ENCODE measurements around the gene PAGE1.
"Not testable (repeated sequence)": the region's sequence is repeated elsewhere in the genome, so short reads cannot be mapped to it uniquely, and the experiment has no call there.

The PAGE1 gene, protein sequence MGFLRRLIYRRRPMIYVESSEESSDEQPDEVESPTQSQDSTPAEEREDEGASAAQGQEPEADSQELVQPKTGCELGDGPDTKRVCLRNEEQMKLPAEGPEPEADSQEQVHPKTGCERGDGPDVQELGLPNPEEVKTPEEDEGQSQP

DNA sequence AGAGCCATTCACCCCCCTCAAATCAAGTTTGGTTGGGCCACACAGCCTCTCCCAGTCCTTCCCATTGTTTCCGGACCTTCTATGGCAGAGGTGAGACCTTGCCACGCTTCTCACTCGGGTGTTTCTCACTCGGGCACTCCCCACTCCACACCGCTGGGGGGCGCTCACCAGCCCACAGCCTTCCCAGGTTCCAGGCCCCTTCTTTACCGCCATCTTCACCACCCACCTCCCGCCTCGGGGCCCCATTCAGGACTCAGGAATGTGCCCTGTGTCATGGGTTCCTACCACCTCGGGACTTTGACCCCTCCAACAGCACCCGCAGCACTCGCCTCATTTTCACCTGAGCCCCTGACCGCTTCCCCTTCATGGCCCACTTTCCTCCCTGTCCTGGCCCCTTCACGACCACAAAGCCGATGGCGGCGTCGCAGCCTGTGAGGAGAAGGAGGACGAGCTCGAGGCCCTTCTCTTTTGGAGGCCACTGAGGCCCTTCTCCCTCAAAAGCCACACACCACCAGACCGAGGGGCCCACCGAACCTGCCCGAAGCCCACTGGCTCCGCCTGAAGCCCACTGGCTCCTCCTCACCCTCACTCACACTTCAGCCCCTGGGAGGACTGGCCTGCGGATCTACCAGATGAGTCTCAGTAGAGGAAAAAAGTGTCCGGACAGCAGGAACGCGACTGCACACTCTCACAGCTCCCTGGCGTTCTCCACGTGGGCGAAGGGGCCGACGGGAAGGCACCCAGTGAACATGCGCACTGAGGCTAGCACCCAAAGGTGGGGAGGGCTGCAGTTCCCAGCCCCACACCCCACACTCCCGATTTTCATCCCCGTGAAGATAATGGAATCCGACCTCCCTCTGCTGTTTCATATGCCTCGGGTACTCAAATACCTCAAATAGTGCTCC is at the start of gene PAGE1:
Gene PAGE1, minus strand, starts transcription at position 709 of the 905 bp plus-strand sequence. CDS start 1,214 bp downstream, outside the sequence.
- Mint-ChIP-seq H3K4me1 (no peaks in the 10 kb centered on the region), H3K36me3 (no peaks in the 10 kb centered on the region), H3K4me3 (no peak within 1 kb of the TSS), H3K27ac (no peak within 1 kb of the TSS), H3K27me3 (peaks cover 7% of the 10 kb centered on the region), H3K9me3 (no peaks in the 10 kb centered on the region)
- DNase-seq (ENCODE audit: low spot score in 2 of 2), result no peak
- ATAC-seq (ENCODE audit: low read depth), result no peak

DNA sequence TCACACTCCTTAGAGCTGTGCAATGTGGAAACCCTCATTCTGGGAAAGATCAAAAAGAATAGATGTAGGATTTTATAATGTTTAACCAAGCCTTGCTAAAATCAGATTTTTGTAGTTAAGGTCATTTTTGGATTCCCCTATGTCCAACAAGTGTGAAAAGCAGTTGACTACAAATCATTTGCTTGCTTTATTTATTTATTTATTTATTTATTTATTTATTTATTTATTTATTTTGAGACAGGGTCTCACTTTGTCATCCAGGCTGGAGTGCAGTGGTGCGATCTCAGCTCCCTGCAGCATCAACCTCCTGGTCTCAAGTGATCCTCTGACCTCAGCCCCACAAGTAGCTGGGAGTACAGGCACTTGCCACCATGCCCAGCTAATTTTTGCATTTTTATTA is 45.7 kb upstream of the PAGE1 start:
- H3K27me3 Mint-ChIP-seq; ATAC-seq (ENCODE audit: low read depth); DNase-seq (ENCODE audit: low spot score in 2 of 2): not testable (repeated sequence)

DNA sequence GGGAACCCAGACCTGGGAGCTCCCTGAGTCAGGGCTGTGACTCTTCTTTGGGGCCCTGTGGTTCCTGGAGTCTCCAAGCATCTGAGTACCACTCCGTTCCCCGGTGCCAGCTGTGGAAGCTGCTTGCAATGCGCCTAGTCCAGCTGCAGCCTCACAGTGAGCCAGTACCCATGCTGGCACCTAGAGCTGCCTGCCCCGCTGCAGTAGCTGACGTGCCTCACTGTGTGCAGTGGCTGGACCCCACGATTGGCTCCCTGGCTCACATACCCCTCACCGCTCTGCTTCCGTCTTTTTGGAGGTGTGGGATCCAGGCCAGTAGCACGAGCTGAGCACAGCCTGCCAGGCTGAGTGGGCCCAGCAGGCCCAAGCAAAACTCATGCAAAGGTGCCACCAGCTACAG is 32.1 kb upstream of the PAGE1 start:
- Mint-ChIP-seq H3K36me3 (no peaks in the 10 kb centered on the region), H3K9me3 (no peaks in the 10 kb centered on the region), H3K27ac (no peak overlapping the region), H3K27me3 (peaks cover 2% of the 10 kb centered on the region), H3K4me1 (no peaks in the 10 kb centered on the region), H3K4me3 (no peak overlapping the region)
- no peak for DNase-seq (ENCODE audit: low spot score in 2 of 2)
- no peak for ATAC-seq (ENCODE audit: low read depth)

More for the DNA sequence above, 45.7 kb upstream of the PAGE1 start:
- H3K36me3 Mint-ChIP-seq, H3K9me3 Mint-ChIP-seq, H3K4me1 Mint-ChIP-seq, H3K27ac Mint-ChIP-seq, H3K4me3 Mint-ChIP-seq: not testable (repeated sequence)

DNA sequence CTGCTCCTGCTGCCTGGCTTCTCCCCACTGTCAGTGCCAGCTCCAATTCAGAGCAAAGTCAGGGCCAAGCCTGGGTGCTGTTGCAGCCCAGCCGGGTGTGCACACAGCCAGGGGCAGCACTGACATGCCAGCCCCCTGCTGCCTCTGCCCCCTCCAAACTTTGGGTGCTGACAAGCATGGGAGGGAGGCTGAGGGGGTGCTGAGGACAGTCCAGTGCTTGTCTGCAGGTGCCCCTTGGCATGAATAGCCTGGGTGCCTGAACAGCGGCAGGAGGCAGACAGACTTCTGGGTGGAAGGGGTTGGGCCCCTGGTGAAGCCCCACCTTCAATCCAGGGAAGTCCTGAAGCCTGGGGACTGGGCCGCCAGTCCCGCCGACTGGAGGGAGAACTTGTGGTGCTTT is 31.2 kb upstream of the PAGE1 start:
- H3K27ac Mint-ChIP-seq, result no peak overlapping the region

DNA sequence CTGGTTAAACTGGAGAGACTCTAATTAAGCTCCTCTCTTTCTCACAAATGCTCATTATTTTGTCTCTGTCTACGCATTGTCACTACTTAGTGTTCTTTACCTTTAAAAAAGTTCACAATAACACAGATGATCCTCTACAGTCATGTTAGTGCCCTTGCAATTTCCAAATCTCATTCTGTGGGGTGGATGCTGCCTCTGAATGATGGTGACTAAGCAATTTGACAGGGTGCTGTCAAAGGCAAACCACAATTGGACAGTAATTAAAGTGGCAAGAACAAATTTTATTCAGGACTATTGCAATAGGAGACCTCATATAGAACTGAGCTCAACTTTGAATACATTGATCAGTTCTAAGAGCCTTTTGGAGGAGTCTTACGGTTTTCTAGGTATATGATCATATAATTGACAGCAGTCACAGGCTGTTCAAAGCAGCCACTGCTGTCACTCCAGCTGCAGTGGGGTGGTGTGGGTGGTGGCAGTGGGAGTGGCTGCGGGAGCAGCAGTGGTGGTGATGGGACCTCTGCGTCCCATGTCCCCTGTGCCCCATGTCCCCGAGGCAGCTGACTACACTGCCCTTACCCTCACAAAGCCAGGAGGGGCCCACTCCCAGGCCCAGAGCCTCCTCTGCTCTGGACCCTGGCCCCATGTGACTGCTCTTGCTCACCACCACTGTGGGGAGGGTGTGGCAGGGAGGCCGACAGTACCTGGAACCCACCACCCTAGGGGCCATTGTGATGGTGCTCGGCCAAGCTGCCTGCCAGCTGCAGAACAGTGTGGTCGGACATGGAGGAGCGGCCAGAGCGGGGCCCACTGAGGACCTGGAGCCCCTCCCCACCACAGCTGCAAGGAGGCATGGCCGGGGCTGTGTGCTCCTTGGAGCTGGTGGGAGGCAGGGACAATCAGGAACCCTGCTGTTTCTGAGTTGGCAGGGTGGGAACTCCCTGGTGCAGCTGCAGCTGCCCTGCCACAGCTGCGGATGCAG is 30.4 kb upstream of the PAGE1 start:
- ATAC-seq (ENCODE audit: low read depth), result no peak
- DNase-seq (ENCODE audit: low spot score in 2 of 2), result no peak
- Mint-ChIP-seq H3K4me1 (no peaks in the 10 kb centered on the region), H3K4me3 (no peak overlapping the region), H3K36me3 (no peaks in the 10 kb centered on the region), H3K27me3 (peaks cover 2% of the 10 kb centered on the region), H3K9me3 (no peaks in the 10 kb centered on the region), H3K27ac (no peak overlapping the region)

More for the DNA sequence above, 31.2 kb upstream of the PAGE1 start:
- Mint-ChIP-seq H3K9me3 (no peaks in the 10 kb centered on the region), H3K27me3 (peaks cover 2% of the 10 kb centered on the region), H3K4me1 (no peaks in the 10 kb centered on the region), H3K36me3 (no peaks in the 10 kb centered on the region), H3K4me3 (no peak overlapping the region)
- DNase-seq (ENCODE audit: low spot score in 2 of 2) (no peak), ATAC-seq (ENCODE audit: low read depth) (no peak)

DNA sequence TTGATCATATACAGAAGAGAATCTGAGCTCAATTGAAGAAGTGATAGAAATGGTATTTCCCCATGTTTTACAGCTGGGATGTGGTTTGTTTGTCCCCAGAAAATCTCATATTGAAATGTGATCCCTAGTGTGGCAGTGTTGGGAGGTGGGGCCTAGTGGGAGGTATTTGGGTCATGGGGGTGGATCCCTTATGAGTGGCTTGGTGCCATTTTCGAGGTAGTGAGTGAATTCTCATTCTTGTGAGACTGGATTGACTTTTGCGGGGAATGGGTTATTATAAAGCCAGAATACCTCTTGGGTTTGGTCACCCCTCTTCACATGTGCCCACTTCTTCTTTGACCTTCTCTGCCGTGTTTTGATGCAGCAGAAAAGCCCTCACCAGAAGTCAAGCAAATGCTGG is 29.6 kb upstream of the PAGE1 start:
- Mint-ChIP-seq H3K27me3 (peaks cover 2% of the 10 kb centered on the region), H3K36me3 (no peaks in the 10 kb centered on the region), H3K4me3 (no peak overlapping the region), H3K9me3 (no peaks in the 10 kb centered on the region), H3K27ac (no peak overlapping the region), H3K4me1 (no peaks in the 10 kb centered on the region)
- ATAC-seq (ENCODE audit: low read depth) (no peak), DNase-seq (ENCODE audit: low spot score in 2 of 2) (no peak)

DNA sequence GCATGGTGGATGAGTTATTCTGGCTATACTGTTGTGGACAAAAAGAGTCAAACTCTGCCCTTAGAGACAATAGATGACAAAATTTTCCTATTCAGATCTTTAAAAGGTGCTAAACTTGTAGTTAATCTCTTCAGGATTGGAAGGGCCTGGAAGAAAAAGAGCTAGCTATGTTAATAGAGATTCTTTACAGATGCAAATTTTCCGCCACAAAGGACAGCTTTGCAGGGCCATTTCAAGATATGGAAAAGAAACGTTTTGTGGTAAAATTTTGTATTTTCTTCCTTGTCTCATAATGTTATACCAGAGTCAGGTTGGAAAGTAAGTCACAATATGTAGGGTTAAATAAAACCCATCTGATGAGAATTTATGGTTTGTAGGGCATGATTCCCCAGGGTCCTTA is 24.3 kb upstream of the PAGE1 start:
- H3K36me3 Mint-ChIP-seq; ATAC-seq (ENCODE audit: low read depth); H3K4me3 Mint-ChIP-seq; H3K9me3 Mint-ChIP-seq; DNase-seq (ENCODE audit: low spot score in 2 of 2); H3K4me1 Mint-ChIP-seq; H3K27me3 Mint-ChIP-seq; H3K27ac Mint-ChIP-seq: not testable (repeated sequence)

DNA sequence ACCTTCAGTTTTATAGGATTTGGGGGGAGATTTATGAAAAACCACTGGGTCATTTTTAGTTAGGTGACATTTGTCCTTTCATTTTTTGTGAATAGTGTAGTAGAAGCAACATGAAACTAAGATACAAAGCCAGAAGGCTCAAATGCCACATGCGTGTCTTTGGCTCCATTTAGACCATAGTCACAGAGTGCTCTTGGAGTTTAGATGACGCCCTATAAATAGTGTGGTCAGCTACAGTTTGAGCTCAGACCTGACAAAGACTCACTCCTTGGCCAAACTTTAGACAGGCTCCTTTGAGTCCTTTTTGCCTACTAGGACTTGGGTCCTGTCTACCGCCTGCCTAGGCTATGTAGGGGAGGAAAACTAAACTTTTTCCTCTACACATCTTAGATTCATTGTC is 16.8 kb upstream of the PAGE1 start:
- H3K4me3 Mint-ChIP-seq, result no peak overlapping the region

DNA sequence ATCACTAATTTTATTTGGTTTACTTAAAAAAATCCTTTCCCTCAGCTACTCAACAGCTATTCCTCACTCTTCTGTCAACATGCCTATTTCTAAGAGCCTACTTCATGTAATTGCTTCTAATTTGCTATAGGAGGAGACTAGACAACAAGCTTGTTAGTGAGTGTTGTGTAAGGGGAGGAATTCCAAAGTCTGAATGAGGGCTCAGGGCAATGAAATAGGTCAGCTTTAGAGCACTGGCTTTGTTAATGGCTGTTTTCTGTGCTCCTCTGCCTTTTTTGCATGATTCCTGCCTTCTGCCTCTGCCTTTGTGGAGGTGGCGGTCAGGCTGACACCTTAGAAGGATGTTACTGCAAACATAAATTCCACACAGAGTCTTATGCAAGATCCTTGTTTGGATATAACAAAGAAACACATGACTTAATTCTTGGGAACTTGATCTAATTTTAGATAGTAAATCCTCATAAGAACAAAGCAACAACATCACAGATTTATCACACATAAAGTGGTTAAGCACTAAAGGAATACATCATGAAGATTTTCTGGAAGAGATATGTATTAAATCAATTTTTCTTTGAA is 15.0 kb upstream of the PAGE1 start:
- Mint-ChIP-seq H3K36me3 (no peaks in the 10 kb centered on the region), H3K4me3 (no peak overlapping the region), H3K27ac (no peak overlapping the region), H3K27me3 (peaks cover 3% of the 10 kb centered on the region), H3K9me3 (no peaks in the 10 kb centered on the region), H3K4me1 (no peaks in the 10 kb centered on the region)
- ATAC-seq (ENCODE audit: low read depth) (no peak), DNase-seq (ENCODE audit: low spot score in 2 of 2) (no peak)

More for the DNA sequence above, 16.8 kb upstream of the PAGE1 start:
- H3K9me3 Mint-ChIP-seq, result no peaks in the 10 kb centered on the region
- DNase-seq (ENCODE audit: low spot score in 2 of 2), result no peak
- H3K36me3 Mint-ChIP-seq, result no peaks in the 10 kb centered on the region
- no peak for ATAC-seq (ENCODE audit: low read depth)
- peaks cover 3% of the 10 kb centered on the region for H3K27me3 Mint-ChIP-seq
- no peaks in the 10 kb centered on the region for H3K4me1 Mint-ChIP-seq
- no peak overlapping the region for H3K27ac Mint-ChIP-seq

DNA sequence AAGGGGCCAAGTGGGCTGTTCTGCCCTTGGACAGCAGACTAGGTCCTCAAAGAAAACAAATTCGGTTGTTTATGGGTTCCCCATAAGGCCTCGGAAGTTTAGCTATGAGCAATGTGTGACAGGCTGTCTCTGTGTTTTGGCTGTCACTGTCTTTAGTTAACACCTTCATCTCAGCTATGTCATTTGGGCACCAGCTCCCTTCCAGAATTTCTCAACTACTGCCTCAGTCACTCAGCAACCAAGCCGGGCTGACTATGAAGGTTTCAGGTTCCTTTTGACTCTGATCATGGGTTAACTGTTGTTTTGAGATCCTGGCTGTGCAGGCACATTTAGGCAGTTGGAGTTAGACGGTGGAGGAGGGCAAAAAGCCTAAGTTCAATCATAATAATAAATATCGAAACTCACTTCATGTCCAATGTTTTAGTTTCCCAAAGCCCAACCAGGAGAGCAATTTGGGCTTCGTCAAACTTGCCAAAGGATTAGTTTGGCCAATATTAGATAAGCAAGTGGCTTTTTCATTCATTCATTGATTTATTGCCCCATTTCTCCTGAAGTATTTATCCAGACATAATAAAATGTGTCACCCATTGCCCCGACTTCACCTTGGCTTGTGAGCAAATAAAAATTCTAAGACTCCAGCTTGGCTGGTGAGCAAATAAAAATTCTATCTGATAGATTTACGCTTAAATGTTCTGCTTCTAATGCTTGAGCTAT is 9.1 kb upstream of the PAGE1 start:
- Mint-ChIP-seq H3K4me3 (no peak overlapping the region), H3K4me1 (no peaks in the 10 kb centered on the region), H3K27ac (no peak overlapping the region), H3K27me3 (peaks cover 12% of the 10 kb centered on the region), H3K9me3 (no peaks in the 10 kb centered on the region), H3K36me3 (no peaks in the 10 kb centered on the region)
- DNase-seq (ENCODE audit: low spot score in 2 of 2) (no peak), ATAC-seq (ENCODE audit: low read depth) (no peak)

DNA sequence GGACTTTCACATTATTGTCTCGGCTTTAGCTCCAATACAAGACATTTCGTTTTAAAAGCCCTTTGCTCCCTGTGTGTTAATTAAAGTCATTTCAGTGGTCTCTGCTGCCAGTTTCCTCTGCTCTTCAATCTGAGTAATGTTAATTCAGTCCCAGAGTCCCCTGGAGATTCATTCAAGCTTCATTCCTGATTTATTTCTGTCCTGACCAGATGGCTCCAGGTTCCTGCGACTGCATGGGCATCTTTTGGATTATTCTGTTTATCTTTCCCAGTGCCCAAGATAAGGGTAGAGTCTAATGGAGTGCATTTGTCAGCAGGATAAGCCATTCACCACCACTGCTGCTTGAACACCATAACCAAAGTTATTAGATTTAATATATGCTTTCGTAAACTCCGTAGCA is 6.1 kb upstream of the PAGE1 start:
- no peaks in the 10 kb centered on the region for H3K4me1 Mint-ChIP-seq
- ATAC-seq (ENCODE audit: low read depth), result no peak

DNA sequence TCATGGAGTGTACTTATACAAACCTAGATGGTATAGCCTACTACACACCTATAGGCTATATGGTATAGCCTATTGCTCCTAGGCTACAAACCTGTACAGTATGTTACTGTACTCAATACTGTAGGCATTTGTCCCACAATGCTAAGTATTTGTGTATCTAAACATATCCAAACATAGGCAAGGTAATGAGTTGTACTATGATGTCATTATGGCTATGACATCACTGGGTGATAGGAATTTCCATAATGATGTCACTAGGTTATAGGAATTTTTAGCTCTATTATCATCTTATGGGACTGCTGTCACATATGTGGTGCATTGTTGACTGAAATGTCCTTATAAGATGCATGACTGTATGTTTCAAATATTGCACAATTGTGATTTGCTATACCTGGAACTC is 5.5 kb upstream of the PAGE1 start:
- Mint-ChIP-seq H3K27me3 (peaks cover 8% of the 10 kb centered on the region), H3K4me1 (no peaks in the 10 kb centered on the region), H3K4me3 (no peak overlapping the region), H3K27ac (no peak overlapping the region), H3K9me3 (no peaks in the 10 kb centered on the region), H3K36me3 (no peaks in the 10 kb centered on the region)
- ATAC-seq (ENCODE audit: low read depth) (no peak), DNase-seq (ENCODE audit: low spot score in 2 of 2) (no peak)

More for the DNA sequence above, 6.1 kb upstream of the PAGE1 start:
- peaks cover 12% of the 10 kb centered on the region for H3K27me3 Mint-ChIP-seq
- H3K4me3 Mint-ChIP-seq, result no peak overlapping the region
- no peak for DNase-seq (ENCODE audit: low spot score in 2 of 2)
- no peaks in the 10 kb centered on the region for H3K36me3 Mint-ChIP-seq
- H3K9me3 Mint-ChIP-seq, result no peaks in the 10 kb centered on the region
- no peak overlapping the region for H3K27ac Mint-ChIP-seq

DNA sequence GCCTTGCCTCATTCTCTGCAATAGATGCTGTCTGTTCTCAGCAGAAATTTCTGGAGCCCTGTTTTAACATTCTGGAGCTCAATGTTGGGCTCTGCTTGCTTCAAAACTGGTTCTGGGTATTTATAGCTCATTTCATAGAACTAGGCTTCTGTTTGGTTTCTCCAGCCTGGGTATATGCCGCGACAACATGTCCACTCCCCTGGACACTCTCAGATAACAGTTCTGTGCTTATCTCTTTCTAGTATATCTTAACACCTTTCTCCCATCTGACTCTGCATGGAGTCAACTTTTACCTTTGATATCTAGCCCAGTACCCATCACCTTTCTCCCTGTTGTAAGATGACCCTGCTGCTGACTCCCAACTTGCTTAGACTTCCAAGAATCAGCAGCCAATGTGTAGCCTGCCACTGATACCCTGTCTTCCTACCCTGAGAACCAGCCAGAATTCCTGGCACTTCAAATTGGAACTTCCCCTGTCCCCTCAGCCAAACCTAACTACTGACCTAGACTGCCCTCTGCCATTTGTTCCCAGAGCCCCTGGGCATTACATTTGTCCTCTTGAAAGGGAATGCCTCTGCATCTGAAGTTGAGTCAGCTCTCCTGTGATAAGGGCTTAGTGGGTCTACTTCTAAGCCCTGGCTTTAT is 20.6 kb downstream of the PAGE1 start:
- H3K27me3 Mint-ChIP-seq, result peaks cover 8% of the 10 kb centered on the region
- DNase-seq (ENCODE audit: low spot score in 2 of 2) (no peak), ATAC-seq (ENCODE audit: low read depth) (no peak)
- no peaks in the 10 kb centered on the region for H3K36me3 Mint-ChIP-seq
- H3K27ac Mint-ChIP-seq, result no peak overlapping the region
- no peaks in the 10 kb centered on the region for H3K9me3 Mint-ChIP-seq
- H3K4me3 Mint-ChIP-seq, result no peak overlapping the region
- no peaks in the 10 kb centered on the region for H3K4me1 Mint-ChIP-seq
